GM23338 (cell line): Measurements from ENCODE around the gene IL10. TPM values are rescaled to one million over a fixed set of nuclear protein-coding genes. Genes with fewer than 3 reads are reported as not detected.

Source experiments
- ATAC-seq: fragments of 200-7000 bp; cut with Tn5 transposase; 3 replicates; pipeline ENCODE4 v1.9.1; 2020
- DNase-seq: peaks from one replicate; pipeline ENCODE4 v3.0.0-alpha.2; 2015; ENCODE audit warnings: low spot score
- H2AFZ ChIP-seq: fragments of 200-600 bp; sonication (generic); 2 replicates; pipeline ENCODE4 v1.8.0; 2016; ENCODE audit warnings: antibody characterized with exemption, mild to moderate bottlenecking, moderate library complexity
- H3F3A ChIP-seq: fragments of 200-600 bp; sonication (generic); replicated peaks from 2 replicates; pipeline ENCODE4 v1.8.0; 2017; ENCODE audit warnings: antibody characterized with exemption, mixed run types, low read depth
- H3K27ac ChIP-seq: fragments of 200-600 bp; sonication (generic); 2 replicates; pipeline ENCODE4 v1.6.1; 2016; ENCODE audit warnings: low read depth
- H3K27me3 ChIP-seq: fragments of 200-600 bp; sonication (generic); 2 replicates; pipeline ENCODE4 v1.8.0; 2016; ENCODE audit warnings: mild to moderate bottlenecking, mixed run types, moderate library complexity; ENCODE audit not compliant: insufficient read depth
- H3K36me3 ChIP-seq: fragments of 200-600 bp; sonication (generic); 2 replicates; pipeline ENCODE4 v1.8.0; 2016; ENCODE audit warnings: mild to moderate bottlenecking; ENCODE audit not compliant: insufficient read depth
- H3K4me1 ChIP-seq: fragments of 200-600 bp; sonication (generic); 2 replicates; pipeline ENCODE4 v1.8.0; 2016; ENCODE audit warnings: mild to moderate bottlenecking, moderate library complexity; ENCODE audit not compliant: insufficient read depth
- H3K4me2 ChIP-seq: fragments of 200-600 bp; sonication (generic); 2 replicates; pipeline ENCODE4 v1.7.1; 2017; ENCODE audit warnings: mixed run types
- H3K4me3 ChIP-seq: fragments of 200-600 bp; sonication (generic); 2 replicates; pipeline ENCODE4 v1.6.1; 2016; ENCODE audit warnings: mixed run types
- H3K79me2 ChIP-seq: fragments of 200-600 bp; sonication (generic); replicated peaks from 2 replicates; pipeline ENCODE4 v1.8.0; 2017; ENCODE audit warnings: mild to moderate bottlenecking; ENCODE audit not compliant: insufficient read depth
- H3K9me2 ChIP-seq: fragments of 200-600 bp; sonication (generic); 2 replicates; pipeline ENCODE4 v1.8.0; 2017; ENCODE audit not compliant: insufficient read depth
- H4K20me1 ChIP-seq: fragments of 200-600 bp; sonication (generic); replicated peaks from 2 replicates; pipeline ENCODE4 v1.8.0; 2017; ENCODE audit warnings: mild to moderate bottlenecking; ENCODE audit not compliant: insufficient read depth
- H3K27ac Mint-ChIP-seq: 2 replicates; pipeline ENCODE4 v1.8.0; 2020; ENCODE audit warnings: inconsistent platforms, mild to moderate bottlenecking, moderate library complexity, mixed read lengths
- H3K27me3 Mint-ChIP-seq: 3 replicates; pipeline ENCODE4 v1.8.0; 2022; ENCODE audit warnings: low read depth, mild to moderate bottlenecking, moderate library complexity, mixed read lengths, inconsistent platforms; ENCODE audit not compliant: insufficient read depth, poor library complexity
- H3K36me3 Mint-ChIP-seq: 3 replicates; pipeline ENCODE4 v1.8.0; 2021; ENCODE audit warnings: low read depth, mild to moderate bottlenecking, inconsistent platforms, moderate library complexity, mixed read lengths
- H3K4me1 Mint-ChIP-seq: 3 replicates; pipeline ENCODE4 v1.8.0; 2020; ENCODE audit warnings: mild to moderate bottlenecking, inconsistent platforms, mixed read lengths
- H3K4me3 Mint-ChIP-seq: 3 replicates; pipeline ENCODE4 v1.8.0; 2021; ENCODE audit warnings: moderate library complexity, mild to moderate bottlenecking, inconsistent platforms, mixed read lengths
- H3K9me3 Mint-ChIP-seq: 3 replicates; pipeline ENCODE4 v1.8.0; 2020; ENCODE audit warnings: moderate library complexity, mild to moderate bottlenecking, inconsistent platforms, mixed read lengths
- CREB1 ChIP-seq: fragments of 250-450 bp; sonication (Bioruptor Pico); IDR thresholded peaks from 2 replicates; pipeline ENCODE4 v1.5.0; 2020; ENCODE audit warnings: low read depth, mild to moderate bottlenecking, moderate library complexity
- CTCF ChIP-seq, 2 experiments: fragments of 200-600 bp in 1 of 2; sonication (generic) in 1 of 2; conservative IDR thresholded peaks; 2 replicates each; pipeline versions ENCODE4 v1.5.1 to v1.6.1; 2016 to 2017; ENCODE audit warnings: antibody characterized with exemption in 2 of 2, low read depth in 2 of 2, mild to moderate bottlenecking in 2 of 2, moderate library complexity in 1 of 2
- ETS1 ChIP-seq: IDR thresholded peaks from 2 replicates; pipeline ENCODE4 v1.6.1; 2016; ENCODE audit warnings: antibody characterized with exemption
- EZH2 ChIP-seq: fragments of 200-600 bp; sonication (generic); IDR thresholded peaks from one replicate; pipeline ENCODE4 v1.8.0; 2017; ENCODE audit warnings: antibody characterized with exemption, mild to moderate bottlenecking, low read depth; ENCODE audit not compliant: unreplicated experiment
- EZH2phosphoT487 ChIP-seq: fragments of 200-600 bp; sonication (generic); IDR thresholded peaks from one replicate; pipeline ENCODE4 v1.8.1; 2018; ENCODE audit warnings: antibody characterized with exemption; ENCODE audit not compliant: unreplicated experiment
- JUNB ChIP-seq: IDR thresholded peaks from one replicate; pipeline ENCODE4 v1.6.1; 2016; ENCODE audit warnings: antibody characterized with exemption; ENCODE audit not compliant: unreplicated experiment
- NANOG ChIP-seq: IDR thresholded peaks from 2 replicates; pipeline ENCODE4 v1.6.1; 2016; ENCODE audit warnings: antibody characterized with exemption, borderline replicate concordance
- POLR2AphosphoS5 ChIP-seq: IDR thresholded peaks from 2 replicates; pipeline ENCODE4 v1.6.1; 2016; ENCODE audit warnings: antibody characterized with exemption, low read depth
- STAT1 ChIP-seq: IDR thresholded peaks from one replicate; pipeline ENCODE4 v1.6.1; 2016; ENCODE audit warnings: antibody characterized with exemption; ENCODE audit not compliant: unreplicated experiment
- ZNF114 ChIP-seq: fragments of 250-450 bp; sonication (Bioruptor Pico); IDR thresholded peaks from 2 replicates; pipeline ENCODE4 v1.5.0; 2020; ENCODE audit warnings: mild to moderate bottlenecking, moderate library complexity
- ZNF331 ChIP-seq: fragments of 250-450 bp; sonication (Bioruptor Pico); IDR thresholded peaks from 2 replicates; pipeline ENCODE4 v1.5.0; 2020; ENCODE audit warnings: low read depth, mild to moderate bottlenecking, moderate library complexity
- ZNF462 ChIP-seq: fragments of 250-450 bp; sonication (Bioruptor Pico); IDR thresholded peaks from 2 replicates; pipeline ENCODE4 v1.5.0; 2020; ENCODE audit warnings: mild to moderate bottlenecking, moderate library complexity
- polyA plus RNA-seq: library from polyadenylated mRNA; unstranded; fragments of >200 nt; fragmentation: Nextera tagmentation; extraction: Ambion mirVana; gene quantifications from 2 replicates; pipeline ENCODE4 v1.2.1, GENCODE V29; 2016
- total RNA-seq: library from RNA; depleted of rRNA; stranded (reverse); fragments of >200 nt; shearing (Covaris generic); gene quantifications from 2 replicates; pipeline ENCODE4 v1.2.3, GENCODE V29; 2014
- TF ChIP-seq, protein P1 (sequence below): IDR thresholded peaks from one replicate; pipeline ENCODE4 v1.6.1; 2018; ENCODE audit warnings: antibody characterized with exemption; ENCODE audit not compliant: unreplicated experiment

The IL10 gene
- total and polyA plus RNA-seq, 2 experiments from 2014 or later, result not detected

GRCh38 chr1:206794294-206794908, 22.1 kb upstream of the IL10 start:
- Histone ChIP-seq H3K4me1 (no peaks in the 10 kb centered on the region), H3K4me2 (no peak overlapping the region), H3K9me2 (no peaks in the 10 kb centered on the region), H3K27me3 (no peaks in the 10 kb centered on the region), H4K20me1 (no peaks in the 10 kb centered on the region; the same call in 1 of the 2 replicates), H3K79me2 (no peaks in the 10 kb centered on the region), H3K36me3 (no peaks in the 10 kb centered on the region), H3K27ac (no peak overlapping the region), H2AFZ (no peak overlapping the region), H3K4me3 (no peak overlapping the region), H3F3A (no peaks in the 10 kb centered on the region)
- Mint-ChIP-seq H3K27me3 (peaks cover 4% of the 10 kb centered on the region), H3K4me3 (no peak overlapping the region), H3K36me3 (no peaks in the 10 kb centered on the region), H3K9me3 (no peaks in the 10 kb centered on the region), H3K27ac (no peak overlapping the region), H3K4me1 (no peaks in the 10 kb centered on the region; the same call in 2 of the 3 replicates)
- TF ChIP-seq ZNF114 (CRISPR knock-in tag) (no peak), ZNF462 (CRISPR knock-in tag) (no peak), STAT1 (no peak), EZH2 (no peak), JUNB (no peak), NANOG (no peak), EZH2phosphoT487 (no peak), CTCF (conservative IDR thresholded peaks at IDR 0.05; ENCODE audit: low read depth in 2 of 2) (no peak), POLR2AphosphoS5 (no peak), CREB1 (CRISPR knock-in tag) (no peak), ETS1 (no peak), ZNF331 (CRISPR knock-in tag) (no peak)
- TF ChIP-seq, protein P1, sequence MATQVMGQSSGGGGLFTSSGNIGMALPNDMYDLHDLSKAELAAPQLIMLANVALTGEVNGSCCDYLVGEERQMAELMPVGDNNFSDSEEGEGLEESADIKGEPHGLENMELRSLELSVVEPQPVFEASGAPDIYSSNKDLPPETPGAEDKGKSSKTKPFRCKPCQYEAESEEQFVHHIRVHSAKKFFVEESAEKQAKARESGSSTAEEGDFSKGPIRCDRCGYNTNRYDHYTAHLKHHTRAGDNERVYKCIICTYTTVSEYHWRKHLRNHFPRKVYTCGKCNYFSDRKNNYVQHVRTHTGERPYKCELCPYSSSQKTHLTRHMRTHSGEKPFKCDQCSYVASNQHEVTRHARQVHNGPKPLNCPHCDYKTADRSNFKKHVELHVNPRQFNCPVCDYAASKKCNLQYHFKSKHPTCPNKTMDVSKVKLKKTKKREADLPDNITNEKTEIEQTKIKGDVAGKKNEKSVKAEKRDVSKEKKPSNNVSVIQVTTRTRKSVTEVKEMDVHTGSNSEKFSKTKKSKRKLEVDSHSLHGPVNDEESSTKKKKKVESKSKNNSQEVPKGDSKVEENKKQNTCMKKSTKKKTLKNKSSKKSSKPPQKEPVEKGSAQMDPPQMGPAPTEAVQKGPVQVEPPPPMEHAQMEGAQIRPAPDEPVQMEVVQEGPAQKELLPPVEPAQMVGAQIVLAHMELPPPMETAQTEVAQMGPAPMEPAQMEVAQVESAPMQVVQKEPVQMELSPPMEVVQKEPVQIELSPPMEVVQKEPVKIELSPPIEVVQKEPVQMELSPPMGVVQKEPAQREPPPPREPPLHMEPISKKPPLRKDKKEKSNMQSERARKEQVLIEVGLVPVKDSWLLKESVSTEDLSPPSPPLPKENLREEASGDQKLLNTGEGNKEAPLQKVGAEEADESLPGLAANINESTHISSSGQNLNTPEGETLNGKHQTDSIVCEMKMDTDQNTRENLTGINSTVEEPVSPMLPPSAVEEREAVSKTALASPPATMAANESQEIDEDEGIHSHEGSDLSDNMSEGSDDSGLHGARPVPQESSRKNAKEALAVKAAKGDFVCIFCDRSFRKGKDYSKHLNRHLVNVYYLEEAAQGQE, result no peak
- DNase-seq (no peak), ATAC-seq (no peak)
